GM12874 (cell line): Measurements from ENCODE around the gene CRB2.

ENCODE experiments used
- TF ChIP-seq, protein P1 (sequence below): IDR thresholded peaks from 2 replicates; pipeline ENCODE4 v1.5.1; 2011; ENCODE audit warnings: low read depth, mild to moderate bottlenecking, control low read depth, low read length, moderate library complexity; ENCODE audit not compliant: insufficient read depth

CRB2 gene

DNA sequence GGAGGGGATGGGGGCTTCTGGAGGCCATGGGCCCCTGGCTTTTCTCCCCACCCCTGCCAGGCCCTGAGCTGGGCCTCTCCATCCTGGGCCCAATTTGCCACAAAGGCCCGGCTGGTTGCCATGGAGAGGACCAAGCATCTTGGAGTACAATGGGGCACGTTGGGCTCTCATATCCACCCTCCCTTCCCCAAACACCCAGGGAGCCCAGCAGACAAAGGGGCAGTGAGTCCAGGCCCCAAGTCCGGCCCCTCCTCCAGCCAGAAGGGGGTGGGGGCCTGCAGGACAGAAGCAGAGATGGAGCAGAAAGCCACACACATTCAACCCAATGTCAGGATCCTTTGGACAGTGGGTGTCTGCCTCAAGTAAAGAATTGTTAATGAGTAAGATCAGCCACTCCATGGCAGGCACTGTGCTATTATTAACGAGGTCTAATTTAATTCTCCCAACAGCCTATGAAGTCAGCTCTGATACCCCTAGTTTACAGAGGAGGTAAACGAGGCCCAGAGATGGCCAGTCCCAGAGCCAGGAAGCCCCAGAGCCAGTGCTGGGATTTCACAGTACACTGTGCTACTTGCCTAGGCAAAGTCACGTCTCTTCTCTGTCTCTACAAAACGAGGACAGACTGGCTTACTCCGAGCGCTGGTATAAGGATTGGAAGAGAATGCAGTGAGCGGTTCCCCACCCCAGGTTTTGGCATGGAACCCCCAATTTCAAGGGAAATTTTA is 2.3 kb downstream of the CRB2 start:
- TF ChIP-seq, protein P1, sequence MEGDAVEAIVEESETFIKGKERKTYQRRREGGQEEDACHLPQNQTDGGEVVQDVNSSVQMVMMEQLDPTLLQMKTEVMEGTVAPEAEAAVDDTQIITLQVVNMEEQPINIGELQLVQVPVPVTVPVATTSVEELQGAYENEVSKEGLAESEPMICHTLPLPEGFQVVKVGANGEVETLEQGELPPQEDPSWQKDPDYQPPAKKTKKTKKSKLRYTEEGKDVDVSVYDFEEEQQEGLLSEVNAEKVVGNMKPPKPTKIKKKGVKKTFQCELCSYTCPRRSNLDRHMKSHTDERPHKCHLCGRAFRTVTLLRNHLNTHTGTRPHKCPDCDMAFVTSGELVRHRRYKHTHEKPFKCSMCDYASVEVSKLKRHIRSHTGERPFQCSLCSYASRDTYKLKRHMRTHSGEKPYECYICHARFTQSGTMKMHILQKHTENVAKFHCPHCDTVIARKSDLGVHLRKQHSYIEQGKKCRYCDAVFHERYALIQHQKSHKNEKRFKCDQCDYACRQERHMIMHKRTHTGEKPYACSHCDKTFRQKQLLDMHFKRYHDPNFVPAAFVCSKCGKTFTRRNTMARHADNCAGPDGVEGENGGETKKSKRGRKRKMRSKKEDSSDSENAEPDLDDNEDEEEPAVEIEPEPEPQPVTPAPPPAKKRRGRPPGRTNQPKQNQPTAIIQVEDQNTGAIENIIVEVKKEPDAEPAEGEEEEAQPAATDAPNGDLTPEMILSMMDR: no peak

DNA sequence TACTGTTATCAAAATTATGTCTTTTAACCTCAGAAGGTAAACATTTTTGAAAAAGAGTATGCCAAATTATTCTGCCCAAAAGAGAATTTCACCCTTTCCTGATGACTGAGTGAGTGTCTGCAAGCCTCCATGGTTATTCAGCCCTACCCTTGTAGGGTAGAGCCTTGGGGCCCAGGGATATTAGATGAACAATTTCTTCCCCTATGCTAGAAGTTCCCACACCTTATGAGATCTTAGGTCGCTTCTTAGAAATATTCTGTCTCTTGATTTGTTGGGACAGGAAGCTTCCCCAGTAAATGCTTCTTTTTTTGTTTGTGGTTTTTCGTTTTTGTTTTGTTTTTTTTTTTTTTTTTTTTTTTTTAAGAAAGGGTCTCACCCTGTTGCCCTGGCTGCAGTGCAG is 3.1 kb downstream of the CRB2 start:
- TF ChIP-seq, protein P1: no peak

DNA sequence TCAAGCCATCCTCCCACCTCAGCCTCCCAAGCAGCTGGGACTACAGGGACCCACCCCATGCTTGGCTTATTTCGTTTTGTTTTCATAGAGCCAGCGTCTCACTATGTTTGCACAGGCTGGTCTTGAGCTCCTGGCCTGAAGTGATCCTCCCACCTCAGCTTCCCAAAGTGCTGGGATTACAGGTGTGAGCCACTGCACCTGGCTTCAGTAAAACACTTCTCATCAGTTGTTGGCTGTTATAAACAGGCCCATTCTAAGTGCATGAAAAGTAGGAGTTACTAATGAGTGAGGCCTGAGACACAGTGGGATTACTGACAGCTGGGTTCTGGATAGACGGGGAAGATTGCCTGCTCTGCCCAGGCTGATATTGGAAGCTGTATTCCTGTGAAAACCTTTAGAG is 3.5 kb downstream of the CRB2 start:
- TF ChIP-seq, protein P1: no peak

DNA sequence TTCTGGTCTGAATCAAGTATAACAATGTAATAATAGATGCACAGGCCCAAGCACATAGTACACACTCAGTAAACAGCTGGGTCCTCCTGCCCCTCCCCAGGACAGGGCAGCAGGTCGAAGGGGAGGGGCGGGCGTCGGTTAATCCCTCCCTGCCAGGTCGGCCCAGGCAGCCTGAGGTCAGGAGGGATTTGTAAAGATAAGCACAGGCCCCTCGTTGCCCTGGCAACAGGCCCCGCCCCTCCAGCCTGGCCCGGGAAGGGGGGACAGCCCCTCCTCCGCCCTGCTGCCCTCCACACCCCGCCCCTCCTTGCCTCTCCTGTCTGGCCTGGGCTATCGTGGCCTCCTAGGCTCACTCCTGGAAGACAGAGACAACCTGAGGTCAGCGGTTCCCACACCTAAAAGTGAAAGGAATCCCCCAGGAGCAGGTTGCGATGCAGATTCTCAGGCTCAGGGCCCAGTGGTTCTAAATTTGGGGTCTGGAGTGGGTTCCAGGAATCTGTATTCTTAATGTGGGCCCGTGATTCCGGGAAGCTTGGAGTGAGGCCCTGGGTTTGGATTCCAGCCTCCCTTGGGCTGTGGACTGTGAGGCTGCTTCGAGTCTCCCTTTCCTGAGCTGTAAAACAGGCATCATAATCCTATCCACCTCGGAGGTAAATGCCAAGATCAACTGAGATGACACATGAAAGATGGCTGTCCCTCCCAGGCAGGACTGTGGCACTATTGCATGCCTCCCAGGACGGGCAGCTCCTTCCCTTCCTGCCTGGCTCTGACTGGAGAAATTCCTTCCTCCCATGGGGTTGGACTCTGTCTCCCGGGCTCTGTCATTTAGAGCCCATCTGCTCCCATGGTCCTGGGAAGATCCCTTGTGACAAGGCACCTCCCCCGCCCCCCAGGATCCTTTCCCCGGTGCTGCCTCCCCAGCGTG is 4.4 kb downstream of the CRB2 start:
- TF ChIP-seq, protein P1: no peak

DNA sequence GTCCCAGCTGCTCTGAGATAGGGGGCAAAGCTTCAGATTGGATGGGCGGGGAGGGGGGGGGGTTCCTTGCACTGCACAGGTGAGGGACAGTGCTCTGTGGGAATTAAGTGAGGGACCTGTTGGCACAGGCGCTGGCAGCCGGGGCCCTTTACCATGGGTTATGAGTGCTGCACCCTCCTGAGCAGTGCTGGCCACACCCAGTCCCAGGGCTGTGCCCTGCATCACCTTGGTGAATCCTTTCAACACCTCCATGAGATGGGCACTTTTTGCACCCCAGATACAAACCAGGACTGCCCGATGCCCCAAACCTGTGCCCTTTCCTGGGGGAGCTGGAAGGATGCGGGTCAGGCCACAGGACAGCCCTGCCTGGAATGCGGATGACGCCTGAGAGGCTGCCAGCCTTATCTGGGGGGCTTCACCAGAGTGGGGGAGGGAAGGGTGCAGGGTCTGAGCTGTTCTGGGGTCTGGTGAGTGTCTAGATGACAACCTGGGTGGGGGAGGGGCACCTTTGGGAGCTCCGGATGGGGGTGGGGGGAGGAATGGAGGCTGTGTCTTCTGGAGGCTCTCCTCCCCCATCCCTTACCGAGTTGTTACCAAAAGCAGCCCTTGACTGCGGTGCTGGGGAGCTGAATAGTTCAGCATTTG is 5.2 kb downstream of the CRB2 start:
- TF ChIP-seq, protein P1: no peak

DNA sequence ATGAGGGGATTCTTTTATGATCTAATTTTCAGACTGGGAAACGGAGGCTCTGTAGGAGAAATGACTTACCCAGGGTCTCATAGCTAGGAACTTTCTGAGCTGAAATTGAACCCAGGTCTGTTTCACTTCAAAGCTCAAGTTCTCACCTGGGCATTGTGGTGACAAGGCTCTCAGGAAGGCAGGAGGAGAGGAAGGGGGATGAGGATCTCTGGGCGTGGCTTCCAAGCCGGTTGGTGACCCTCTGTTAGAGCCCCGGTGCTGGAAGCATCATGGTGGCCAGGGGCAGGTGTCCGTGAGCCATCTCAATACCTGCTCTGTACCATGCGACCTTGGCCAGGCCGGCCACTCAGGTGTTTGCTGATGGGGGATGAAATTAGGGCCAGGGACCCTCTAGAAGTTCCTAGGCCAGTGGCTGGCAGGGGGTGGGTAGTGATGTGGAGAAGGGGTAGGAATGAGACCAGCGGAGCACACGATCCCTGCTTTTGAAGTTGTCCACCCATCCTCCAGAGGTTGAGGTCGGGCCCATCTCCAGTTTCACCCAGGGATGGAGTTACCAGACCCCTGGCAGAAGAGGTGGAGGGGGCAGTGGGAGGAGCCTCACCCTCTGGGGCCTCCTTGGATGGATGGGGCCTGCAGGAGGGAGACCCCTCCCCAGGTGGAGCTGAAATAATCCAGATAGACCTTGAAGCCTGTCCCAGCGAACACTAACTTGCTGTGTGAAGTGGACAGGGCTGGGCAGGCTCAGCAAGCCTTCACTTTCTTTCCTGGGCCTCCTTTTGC is 5.9 kb downstream of the CRB2 start:
- TF ChIP-seq, protein P1: no peak

DNA sequence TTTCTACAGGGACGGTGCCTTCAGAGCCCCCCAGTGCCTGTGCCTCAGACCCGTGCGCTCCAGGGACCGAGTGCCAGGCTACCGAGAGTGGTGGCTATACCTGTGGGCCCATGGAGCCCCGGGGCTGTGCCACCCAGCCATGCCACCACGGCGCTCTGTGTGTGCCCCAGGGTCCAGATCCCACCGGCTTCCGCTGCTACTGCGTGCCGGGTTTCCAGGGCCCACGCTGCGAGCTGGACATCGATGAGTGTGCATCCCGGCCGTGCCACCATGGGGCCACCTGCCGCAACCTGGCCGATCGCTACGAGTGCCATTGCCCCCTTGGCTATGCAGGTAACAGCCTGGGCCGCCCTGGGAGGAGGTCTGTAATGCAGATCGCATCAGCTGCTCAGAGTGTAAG is 6.9 kb downstream of the CRB2 start:
- TF ChIP-seq, protein P1: no peak
